ENCODE results near the gene SPIB. TPM values are rescaled to one million over a fixed set of nuclear protein-coding genes. Genes with fewer than 3 reads are reported as not detected.
"Not testable (repeated sequence)": the region's sequence is repeated elsewhere in the genome, so short reads cannot be mapped to it uniquely, and the experiment has no call there.

Gene SPIB
- total RNA-seq, 5 donors from 2014 or later (not counting 1 experiment from before 2014, with no cell fraction given), result 0.72 to 9.7 (median 4.1) TPM

GRCh38 chr19:50467566-50467965, 48.8 kb downstream of the SPIB start:
- Mint-ChIP-seq H3K27me3 (peaks cover 19% of the 10 kb centered on the region in 2 donors), H3K4me1 (no peaks in the 10 kb centered on the region), H3K36me3 (no peaks in the 10 kb centered on the region), H3K27ac (no peak overlapping the region), H3K4me3 (no peak overlapping the region), H3K9me3 (no peaks in the 10 kb centered on the region)
- WGBS (ENCODE audit: insufficient coverage), result 83% methylated on average over 15 of the region's 18 CpGs
- POLR2A ChIA-PET, result no interaction called here
- Histone ChIP-seq H3K27me3 (replicated peaks in 1 of 2; ENCODE audit: control insufficient read depth in 2 of 2, extremely low read depth in 1 of 2, insufficient read depth in 2 of 2, low read length in 1 of 2) (peaks cover 0 to 29% of the 10 kb centered on the region in 2 experiments), H3K4me1 (ENCODE audit: control insufficient read depth in 1 of 2, extremely low read depth in 1 of 2, insufficient read depth in 2 of 2, low read length in 2 of 2) (no peaks in the 10 kb centered on the region), H3K4me3 (ENCODE audit: control insufficient read depth in 1 of 2, extremely low read depth in 1 of 2, low read length in 1 of 2) (no peak overlapping the region), H3K9me3 (no peaks in the 10 kb centered on the region), H3K36me3 (ENCODE audit: control insufficient read depth in 2 of 2, extremely low read depth in 1 of 2, insufficient read depth in 1 of 2, low read length in 1 of 2) (no peaks in the 10 kb centered on the region), H3K27ac (ENCODE audit: low read length) (no peak overlapping the region)
- DNase-seq (no peak), ATAC-seq (replicated peaks in 1 of 4) (no peak)
- CTCF ChIA-PET, result no interaction called here

GRCh38 chr19:50468818-50469217, 50.1 kb downstream of the SPIB start:
- Histone ChIP-seq H3K9me3 (no peaks in the 10 kb centered on the region), H3K27ac (ENCODE audit: low read length) (no peak overlapping the region), H3K4me1 (ENCODE audit: control insufficient read depth in 1 of 2, extremely low read depth in 1 of 2, insufficient read depth in 2 of 2, low read length in 2 of 2) (no peaks in the 10 kb centered on the region), H3K36me3 (ENCODE audit: control insufficient read depth in 2 of 2, extremely low read depth in 1 of 2, insufficient read depth in 1 of 2, low read length in 1 of 2) (no peaks in the 10 kb centered on the region), H3K4me3 (ENCODE audit: control insufficient read depth in 1 of 2, extremely low read depth in 1 of 2, low read length in 1 of 2) (no peak overlapping the region), H3K27me3 (replicated peaks in 1 of 2; ENCODE audit: control insufficient read depth in 2 of 2, extremely low read depth in 1 of 2, insufficient read depth in 2 of 2, low read length in 1 of 2) (peaks cover 0 to 24% of the 10 kb centered on the region in 2 experiments)
- Mint-ChIP-seq H3K4me3 (no peak overlapping the region), H3K4me1 (no peaks in the 10 kb centered on the region), H3K36me3 (no peaks in the 10 kb centered on the region), H3K27me3 (peaks cover 14 to 17% of the 10 kb centered on the region in 2 donors), H3K9me3 (no peaks in the 10 kb centered on the region), H3K27ac (no peak overlapping the region)
- DNase-seq (no peak), ATAC-seq (replicated peaks in 1 of 4) (no peak)
- ChIA-PET CTCF (interaction anchor here in 1 of 2 donors (0.7 kb wide), 1 partner anchor 593 kb away, joined by 3 read pairs; no protein-coding TSS in a partner anchor), POLR2A (no interaction called here)
- 80% methylated on average over 4 of the region's 6 CpGs for WGBS (ENCODE audit: insufficient coverage)

GRCh38 chr19:50473336-50473735, 54.6 kb downstream of the SPIB start:
- H3K27ac ChIP-seq (ENCODE audit: low read length); ATAC-seq (replicated peaks in 1 of 4); H3K9me3 Mint-ChIP-seq; DNase-seq; H3K36me3 Mint-ChIP-seq; H3K4me3 ChIP-seq (ENCODE audit: control insufficient read depth in 1 of 2, extremely low read depth in 1 of 2, low read length in 1 of 2); H3K36me3 ChIP-seq (ENCODE audit: control insufficient read depth in 2 of 2, extremely low read depth in 1 of 2, insufficient read depth in 1 of 2, low read length in 1 of 2); H3K4me3 Mint-ChIP-seq; H3K9me3 ChIP-seq; H3K27ac Mint-ChIP-seq; POLR2A ChIA-PET: not testable (repeated sequence)
- Histone ChIP-seq H3K4me1 (ENCODE audit: control insufficient read depth in 1 of 2, extremely low read depth in 1 of 2, insufficient read depth in 2 of 2, low read length in 2 of 2) (peaks cover 9 to 26% of the 10 kb centered on the region in 2 experiments), H3K27me3 (replicated peaks in 1 of 2; ENCODE audit: control insufficient read depth in 2 of 2, extremely low read depth in 1 of 2, insufficient read depth in 2 of 2, low read length in 1 of 2) (peaks cover 0 to 17% of the 10 kb centered on the region in 2 experiments)
- no CpG with 5 or more reads among the region's 3 CpGs for WGBS (ENCODE audit: insufficient coverage)
- CTCF ChIA-PET, result interaction anchor here in 1 of 2 donors (0.6 kb wide), 1 partner anchor 46 kb away, joined by 3 read pairs; no protein-coding TSS in a partner anchor
- H3K27me3 Mint-ChIP-seq, result peaks cover 8 to 12% of the 10 kb centered on the region in 2 donors
- H3K4me1 Mint-ChIP-seq, result peaks cover 16 to 31% (median 21%) of the 10 kb centered on the region in 3 donors

GRCh38 chr19:50475101-50475568, 56.4 kb downstream of the SPIB start:
- Histone ChIP-seq H3K27ac (ENCODE audit: low read length) (peak overlapping the region; percentile 67), H3K4me3 (ENCODE audit: control insufficient read depth in 1 of 2, extremely low read depth in 1 of 2, low read length in 1 of 2) (no peak overlapping the region), H3K9me3 (no peaks in the 10 kb centered on the region), H3K36me3 (ENCODE audit: control insufficient read depth in 2 of 2, extremely low read depth in 1 of 2, insufficient read depth in 1 of 2, low read length in 1 of 2) (peaks cover 7 to 21% of the 10 kb centered on the region in 2 donors), H3K4me1 (ENCODE audit: control insufficient read depth in 1 of 2, extremely low read depth in 1 of 2, insufficient read depth in 2 of 2, low read length in 2 of 2) (peaks cover 9 to 43% of the 10 kb centered on the region in 2 experiments), H3K27me3 (replicated peaks in 1 of 2; ENCODE audit: control insufficient read depth in 2 of 2, extremely low read depth in 1 of 2, insufficient read depth in 2 of 2, low read length in 1 of 2) (peaks cover 0 to 4% of the 10 kb centered on the region in 2 experiments)
- H3K9me3 Mint-ChIP-seq, result no peaks in the 10 kb centered on the region
- ChIA-PET CTCF (no interaction called here), POLR2A (no interaction called here)
- DNase-seq, result no peak
- peak overlapping the region; percentile 95 to 98 (median 98) for H3K4me3 Mint-ChIP-seq
- no peak for ATAC-seq (replicated peaks in 1 of 4)
- peaks cover 20 to 36% (median 25%) of the 10 kb centered on the region in 3 donors for H3K4me1 Mint-ChIP-seq
- H3K36me3 Mint-ChIP-seq, result peaks cover 17% of the 10 kb centered on the region
- peaks cover 0 to 1% of the 10 kb centered on the region in 2 donors for H3K27me3 Mint-ChIP-seq
- 84% methylated on average over 5 of the region's 12 CpGs for WGBS (ENCODE audit: insufficient coverage)
- H3K27ac Mint-ChIP-seq, result peak overlapping the region; percentile 23 to 74

GRCh38 chr19:50475736-50476223, 57.0 kb downstream of the SPIB start:
- ATAC-seq (replicated peaks in 1 of 4) (no peak), DNase-seq (no peak)
- ChIA-PET CTCF (no interaction called here), POLR2A (no interaction called here)
- Histone ChIP-seq H3K27me3 (replicated peaks in 1 of 2; ENCODE audit: control insufficient read depth in 2 of 2, extremely low read depth in 1 of 2, insufficient read depth in 2 of 2, low read length in 1 of 2) (peaks cover 0 to 4% of the 10 kb centered on the region in 2 experiments), H3K9me3 (no peaks in the 10 kb centered on the region), H3K27ac (ENCODE audit: low read length) (peak overlapping the region; percentile 67), H3K4me3 (ENCODE audit: control insufficient read depth in 1 of 2, extremely low read depth in 1 of 2, low read length in 1 of 2) (peak overlapping the region in 1 of 2 donors; percentile 100), H3K36me3 (ENCODE audit: control insufficient read depth in 2 of 2, extremely low read depth in 1 of 2, insufficient read depth in 1 of 2, low read length in 1 of 2) (peaks cover 7 to 27% of the 10 kb centered on the region in 2 donors), H3K4me1 (ENCODE audit: control insufficient read depth in 1 of 2, extremely low read depth in 1 of 2, insufficient read depth in 2 of 2, low read length in 2 of 2) (peaks cover 9 to 43% of the 10 kb centered on the region in 2 experiments)
- Mint-ChIP-seq H3K4me3 (peak overlapping the region; percentile 95 to 98 (median 98)), H3K27me3 (peaks cover 0 to 1% of the 10 kb centered on the region in 2 donors), H3K9me3 (no peaks in the 10 kb centered on the region), H3K4me1 (peaks cover 21 to 36% (median 25%) of the 10 kb centered on the region in 3 donors), H3K36me3 (peaks cover 17% of the 10 kb centered on the region), H3K27ac (peak overlapping the region; percentile 81 to 87)
- 85% methylated on average over 22 of the region's 29 CpGs for WGBS (ENCODE audit: insufficient coverage)

GRCh38 chr19:50476224-50476906, 57.6 kb downstream of the SPIB start, which contains the start of the genes EMC10 and GARIN5A:
Gene EMC10, plus strand, starts transcription at chr19:50476507. Its CDS starts 38 bp downstream, at chr19:50476545.
Gene GARIN5A, minus strand, starts transcription at chr19:50476848. Its CDS starts 460 bp downstream, at chr19:50476388.
- Histone ChIP-seq H3K36me3 (ENCODE audit: control insufficient read depth in 2 of 2, extremely low read depth in 1 of 2, insufficient read depth in 1 of 2, low read length in 1 of 2) (peaks cover 12 to 33% of the 10 kb centered on the region in 2 donors), H3K27me3 (replicated peaks in 1 of 2; ENCODE audit: control insufficient read depth in 2 of 2, extremely low read depth in 1 of 2, insufficient read depth in 2 of 2, low read length in 1 of 2) (peaks cover 0 to 4% of the 10 kb centered on the region in 2 experiments), H3K4me3 (ENCODE audit: control insufficient read depth in 1 of 2, extremely low read depth in 1 of 2, low read length in 1 of 2) (peak within 1 kb of the TSS; percentile 82 to 100), H3K9me3 (no peaks in the 10 kb centered on the region), H3K27ac (ENCODE audit: low read length) (peak within 1 kb of the TSS; percentile 84), H3K4me1 (ENCODE audit: control insufficient read depth in 1 of 2, extremely low read depth in 1 of 2, insufficient read depth in 2 of 2, low read length in 2 of 2) (peaks cover 9 to 43% of the 10 kb centered on the region in 2 experiments)
- CTCF ChIA-PET, result no interaction called here
- WGBS (ENCODE audit: insufficient coverage), result 5% methylated on average over 57 of the region's 58 CpGs
- peak; percentile 92 to 94 (median 93) for ATAC-seq (replicated peaks in 1 of 4)
- peak; percentile 81 to 97 (median 93) for DNase-seq
- Mint-ChIP-seq H3K9me3 (no peaks in the 10 kb centered on the region), H3K27me3 (peaks cover 0 to 1% of the 10 kb centered on the region in 2 donors), H3K4me1 (peaks cover 21 to 36% (median 27%) of the 10 kb centered on the region in 3 donors), H3K27ac (peak within 1 kb of the TSS; percentile 84 to 93), H3K36me3 (peaks cover 20% of the 10 kb centered on the region), H3K4me3 (peak within 1 kb of the TSS; percentile 95 to 98 (median 98))
- POLR2A ChIA-PET, result no interaction called here

Data from T-cell (primary cell).